Measurements from ENCODE around the gene PPP6R2. TPM values are rescaled to one million over a fixed set of nuclear protein-coding genes. Genes with fewer than 3 reads are reported as not detected.

PPP6R2 gene
- total RNA-seq, 6 experiments from 2014 or later = 41.9 to 47.0 (median 43.6) TPM

- Mint-ChIP-seq H3K36me3 (ENCODE audit: low read depth) (no peaks in the 10 kb centered on the region), H3K27ac (no peak overlapping the region), H3K9me3 (no peaks in the 10 kb centered on the region), H3K27me3 (ENCODE audit: insufficient read depth) (peaks cover 7% of the 10 kb centered on the region), H3K4me1 (ENCODE audit: low read depth) (peaks cover 13% of the 10 kb centered on the region), H3K4me3 (no peak overlapping the region)
- TF ChIP-seq, protein P1, sequence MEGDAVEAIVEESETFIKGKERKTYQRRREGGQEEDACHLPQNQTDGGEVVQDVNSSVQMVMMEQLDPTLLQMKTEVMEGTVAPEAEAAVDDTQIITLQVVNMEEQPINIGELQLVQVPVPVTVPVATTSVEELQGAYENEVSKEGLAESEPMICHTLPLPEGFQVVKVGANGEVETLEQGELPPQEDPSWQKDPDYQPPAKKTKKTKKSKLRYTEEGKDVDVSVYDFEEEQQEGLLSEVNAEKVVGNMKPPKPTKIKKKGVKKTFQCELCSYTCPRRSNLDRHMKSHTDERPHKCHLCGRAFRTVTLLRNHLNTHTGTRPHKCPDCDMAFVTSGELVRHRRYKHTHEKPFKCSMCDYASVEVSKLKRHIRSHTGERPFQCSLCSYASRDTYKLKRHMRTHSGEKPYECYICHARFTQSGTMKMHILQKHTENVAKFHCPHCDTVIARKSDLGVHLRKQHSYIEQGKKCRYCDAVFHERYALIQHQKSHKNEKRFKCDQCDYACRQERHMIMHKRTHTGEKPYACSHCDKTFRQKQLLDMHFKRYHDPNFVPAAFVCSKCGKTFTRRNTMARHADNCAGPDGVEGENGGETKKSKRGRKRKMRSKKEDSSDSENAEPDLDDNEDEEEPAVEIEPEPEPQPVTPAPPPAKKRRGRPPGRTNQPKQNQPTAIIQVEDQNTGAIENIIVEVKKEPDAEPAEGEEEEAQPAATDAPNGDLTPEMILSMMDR (IDR thresholded peaks at IDR 0.05) = no peak
- DNase-seq = no peak
These were observed 140.0 kb downstream of the PPP6R2 start for GRCh38 chr22:50483106-50483505.

DNA sequence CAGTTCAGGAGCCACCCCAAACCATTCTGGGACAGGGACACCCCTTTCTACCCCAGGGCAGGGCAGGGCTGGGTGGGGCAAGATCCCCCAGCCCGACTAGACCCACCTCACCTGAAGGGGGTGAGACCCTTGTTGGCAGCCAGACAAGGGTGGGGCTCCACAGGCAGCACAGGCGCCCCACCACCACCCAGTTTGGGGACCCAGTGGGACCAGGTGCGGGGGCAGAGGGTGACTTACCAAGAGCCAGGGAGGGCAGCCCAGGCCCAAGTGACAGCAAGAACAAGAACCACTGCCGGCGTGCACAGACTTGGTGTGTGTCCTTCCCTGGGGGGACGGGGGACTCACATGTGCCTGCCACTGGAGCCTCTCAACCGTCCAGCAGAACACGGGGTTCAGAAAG is 140.4 kb downstream of the PPP6R2 start:
- Mint-ChIP-seq H3K27ac (no peak overlapping the region), H3K4me3 (no peak overlapping the region), H3K36me3 (ENCODE audit: low read depth) (no peaks in the 10 kb centered on the region), H3K27me3 (ENCODE audit: insufficient read depth) (peaks cover 7% of the 10 kb centered on the region), H3K4me1 (ENCODE audit: low read depth) (peaks cover 13% of the 10 kb centered on the region), H3K9me3 (no peaks in the 10 kb centered on the region)
- TF ChIP-seq, protein P1 (IDR thresholded peaks at IDR 0.05) = no peak
- no peak for DNase-seq

DNA sequence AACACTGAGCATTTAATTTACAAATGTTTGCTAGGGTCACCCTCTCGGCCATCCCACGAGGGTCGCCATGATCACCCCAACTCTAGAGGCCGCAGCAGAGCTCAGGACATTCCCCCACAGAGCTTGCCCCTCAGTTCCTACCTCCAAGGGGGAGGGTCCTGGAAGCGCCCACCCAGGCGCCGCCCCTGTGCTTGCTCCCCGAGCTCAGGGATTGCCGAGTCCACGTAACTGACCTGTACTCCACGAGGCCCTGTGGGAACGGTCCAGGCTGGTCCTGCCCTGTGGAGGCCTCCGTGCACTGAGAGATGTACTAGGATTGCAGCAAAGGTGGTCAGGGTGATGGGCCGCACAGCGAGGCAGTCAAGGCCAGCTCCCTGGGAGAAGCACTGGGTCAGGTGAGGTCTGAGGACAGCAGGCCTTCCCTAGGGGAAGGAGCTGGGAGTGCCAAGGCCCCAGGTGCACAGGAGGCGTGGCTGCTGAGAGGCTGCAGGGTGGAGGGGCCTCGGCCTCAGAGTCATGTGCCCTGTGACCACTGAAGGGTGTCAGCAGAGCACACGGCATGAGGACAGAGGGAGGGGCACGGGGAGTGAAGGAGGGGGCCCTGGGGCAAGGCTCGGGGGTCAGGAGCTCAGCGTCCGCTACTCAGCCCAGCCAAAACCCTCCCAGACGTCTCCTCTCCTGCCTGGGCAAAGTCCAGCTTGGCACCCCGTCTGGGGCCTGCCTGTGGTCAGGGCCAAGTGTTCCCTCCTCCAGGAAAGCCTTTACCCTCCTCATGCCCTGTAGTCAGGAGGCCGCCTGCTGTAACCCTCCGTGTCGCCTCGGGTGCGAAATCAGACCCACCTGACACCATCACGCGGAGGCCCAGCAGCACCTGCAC is 141.1 kb downstream of the PPP6R2 start:
- H3K27me3 Mint-ChIP-seq (ENCODE audit: insufficient read depth) = peaks cover 7% of the 10 kb centered on the region
- no peak overlapping the region for H3K27ac Mint-ChIP-seq
- H3K36me3 Mint-ChIP-seq (ENCODE audit: low read depth) = no peaks in the 10 kb centered on the region
- TF ChIP-seq, protein P1 (IDR thresholded peaks at IDR 0.05) = no peak
- no peaks in the 10 kb centered on the region for H3K9me3 Mint-ChIP-seq
- peaks cover 13% of the 10 kb centered on the region for H3K4me1 Mint-ChIP-seq (ENCODE audit: low read depth)
- no peak for DNase-seq
- H3K4me3 Mint-ChIP-seq = no peak overlapping the region

DNA sequence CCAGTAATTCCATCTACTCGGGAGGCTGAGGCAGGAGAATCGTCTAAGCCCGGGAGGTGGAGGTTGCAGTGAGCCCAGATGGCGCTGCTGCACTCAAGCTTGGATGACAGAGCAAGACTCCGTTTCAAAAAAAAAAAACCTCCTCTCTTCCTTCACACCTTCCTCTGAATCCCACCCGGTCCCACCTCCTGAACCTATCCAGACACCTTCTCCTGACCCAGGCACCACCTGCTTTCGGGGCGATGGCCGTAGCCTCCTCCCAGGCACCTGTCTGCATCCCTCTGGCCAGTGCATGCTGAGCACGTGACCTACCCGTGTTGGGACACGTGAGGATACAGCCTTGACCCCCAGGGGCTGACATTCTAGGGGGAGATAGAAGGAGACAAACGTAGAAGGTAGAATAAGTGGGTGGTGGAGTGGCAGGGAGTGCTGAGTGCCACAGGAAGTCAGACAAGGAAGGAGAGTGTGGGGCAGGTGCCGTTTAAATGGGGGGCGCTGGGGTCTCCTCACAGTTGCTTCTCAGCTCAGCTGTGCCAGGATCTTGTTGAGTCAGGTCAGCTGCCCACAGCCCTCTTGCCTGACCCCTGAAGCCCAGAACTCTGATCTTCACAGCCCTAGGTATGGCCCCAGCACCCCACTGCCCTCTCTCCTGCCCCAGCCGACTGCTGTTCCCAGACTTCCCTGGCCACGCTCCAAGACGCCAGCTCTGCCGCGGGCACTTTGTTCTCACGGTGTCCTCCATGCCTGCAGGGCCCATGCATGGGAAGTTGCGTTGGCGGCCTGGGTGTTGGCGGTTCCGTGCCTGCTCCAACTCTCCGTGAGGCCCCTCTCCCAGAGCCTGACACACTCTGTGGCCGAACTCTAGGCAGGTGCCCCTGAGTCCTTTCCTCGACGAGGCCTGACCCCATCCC is 142.3 kb downstream of the PPP6R2 start:
- TF ChIP-seq, protein P1 (IDR thresholded peaks at IDR 0.05) = peak; percentile 11; the same call in 1 of the 2 replicates
- Mint-ChIP-seq H3K27me3 (ENCODE audit: insufficient read depth) (peaks cover 4% of the 10 kb centered on the region), H3K4me1 (ENCODE audit: low read depth) (peaks cover 13% of the 10 kb centered on the region), H3K4me3 (no peak overlapping the region), H3K27ac (no peak overlapping the region), H3K9me3 (no peaks in the 10 kb centered on the region), H3K36me3 (ENCODE audit: low read depth) (no peaks in the 10 kb centered on the region)
- DNase-seq = peak; percentile 8

- Mint-ChIP-seq H3K36me3 (ENCODE audit: low read depth) (no peaks in the 10 kb centered on the region), H3K4me3 (no peak within 1 kb of the TSS), H3K27ac (no peak within 1 kb of the TSS), H3K9me3 (no peaks in the 10 kb centered on the region), H3K4me1 (ENCODE audit: low read depth) (peaks cover 13% of the 10 kb centered on the region), H3K27me3 (ENCODE audit: insufficient read depth) (peaks cover 2% of the 10 kb centered on the region)
- TF ChIP-seq, protein P1 (IDR thresholded peaks at IDR 0.05) = no peak
- DNase-seq = peak; percentile 30
These were observed 143.6 kb downstream of the PPP6R2 start, which contains the start of gene MIOX for GRCh38 chr22:50486561-50487289. TSS of gene MIOX (plus strand) at chr22:50486859. CDS start at chr22:50486898, 39 bp downstream.
